Osteocyte (in vitro differentiated cells): ENCODE data around the gene DHX30. TPM values are rescaled to one million over a fixed set of nuclear protein-coding genes. Genes with fewer than 3 reads are reported as not detected.

ENCODE experiments used
- DNase-seq: peaks from one replicate; pipeline ENCODE4 v3.0.0; 2021; ENCODE audit warnings: mixed read lengths; ENCODE audit not compliant: unreplicated experiment; ENCODE audit errors: extremely low spot score
- H3K27ac Mint-ChIP-seq: one replicate; pipeline ENCODE4 v1.8.0; 2021; ENCODE audit warnings: mild to moderate bottlenecking, mixed read lengths; ENCODE audit not compliant: unreplicated experiment
- H3K27me3 Mint-ChIP-seq: one replicate; pipeline ENCODE4 v1.8.0; 2021; ENCODE audit warnings: mixed read lengths; ENCODE audit not compliant: unreplicated experiment
- H3K36me3 Mint-ChIP-seq: one replicate; pipeline ENCODE4 v1.8.0; 2021; ENCODE audit warnings: mixed read lengths; ENCODE audit not compliant: unreplicated experiment
- H3K4me1 Mint-ChIP-seq: one replicate; pipeline ENCODE4 v1.8.0; 2021; ENCODE audit warnings: mixed read lengths; ENCODE audit not compliant: unreplicated experiment
- H3K4me3 Mint-ChIP-seq: one replicate; pipeline ENCODE4 v1.8.0; 2021; ENCODE audit warnings: mild to moderate bottlenecking, moderate library complexity, mixed read lengths; ENCODE audit not compliant: unreplicated experiment
- H3K9me3 Mint-ChIP-seq: one replicate; pipeline ENCODE4 v1.8.0; 2021; ENCODE audit warnings: mixed read lengths; ENCODE audit not compliant: unreplicated experiment
- CTCF ChIP-seq: fragments of 200-600 bp; sonication (generic); IDR thresholded peaks from 2 replicates; pipeline ENCODE4 v1.5.0; 2021; ENCODE audit warnings: antibody characterized with exemption, mild to moderate bottlenecking, moderate library complexity
- total RNA-seq: library from RNA; stranded (reverse); gene quantifications from 2 replicates; pipeline ENCODE4 v1.2.1, GENCODE V29; 2021

DHX30 gene
- total RNA-seq, 1 donor from 2014 or later: 78.9 TPM

GRCh38 chr3:47846186-47846879 lies 43.4 kb downstream of the DHX30 start:
- no peak for DNase-seq
- no peaks in the 10 kb centered on the region for H3K9me3 Mint-ChIP-seq
- TF ChIP-seq CTCF: no peak
- peaks cover 53% of the 10 kb centered on the region for H3K36me3 Mint-ChIP-seq
- H3K4me1 Mint-ChIP-seq: no peaks in the 10 kb centered on the region
- no peaks in the 10 kb centered on the region for H3K27me3 Mint-ChIP-seq
- H3K27ac Mint-ChIP-seq: no peak overlapping the region
- H3K4me3 Mint-ChIP-seq: no peak overlapping the region

GRCh38 chr3:47846880-47847248 lies 43.9 kb downstream of the DHX30 start:
- no peaks in the 10 kb centered on the region for H3K9me3 Mint-ChIP-seq

GRCh38 chr3:47847260-47847659 lies 44.3 kb downstream of the DHX30 start:
- Mint-ChIP-seq H3K4me3 (no peak overlapping the region), H3K4me1 (no peaks in the 10 kb centered on the region), H3K9me3 (no peaks in the 10 kb centered on the region), H3K27me3 (no peaks in the 10 kb centered on the region), H3K36me3 (peaks cover 49% of the 10 kb centered on the region), H3K27ac (no peak overlapping the region)
- no peak for TF ChIP-seq CTCF
- no peak for DNase-seq

More at GRCh38 chr3:47846880-47847248, 43.9 kb downstream of the DHX30 start:
- Mint-ChIP-seq H3K36me3 (peaks cover 49% of the 10 kb centered on the region), H3K27ac (no peak overlapping the region), H3K4me1 (no peaks in the 10 kb centered on the region), H3K4me3 (no peak overlapping the region), H3K27me3 (no peaks in the 10 kb centered on the region)
- no peak for TF ChIP-seq CTCF
- DNase-seq: no peak

DNA sequence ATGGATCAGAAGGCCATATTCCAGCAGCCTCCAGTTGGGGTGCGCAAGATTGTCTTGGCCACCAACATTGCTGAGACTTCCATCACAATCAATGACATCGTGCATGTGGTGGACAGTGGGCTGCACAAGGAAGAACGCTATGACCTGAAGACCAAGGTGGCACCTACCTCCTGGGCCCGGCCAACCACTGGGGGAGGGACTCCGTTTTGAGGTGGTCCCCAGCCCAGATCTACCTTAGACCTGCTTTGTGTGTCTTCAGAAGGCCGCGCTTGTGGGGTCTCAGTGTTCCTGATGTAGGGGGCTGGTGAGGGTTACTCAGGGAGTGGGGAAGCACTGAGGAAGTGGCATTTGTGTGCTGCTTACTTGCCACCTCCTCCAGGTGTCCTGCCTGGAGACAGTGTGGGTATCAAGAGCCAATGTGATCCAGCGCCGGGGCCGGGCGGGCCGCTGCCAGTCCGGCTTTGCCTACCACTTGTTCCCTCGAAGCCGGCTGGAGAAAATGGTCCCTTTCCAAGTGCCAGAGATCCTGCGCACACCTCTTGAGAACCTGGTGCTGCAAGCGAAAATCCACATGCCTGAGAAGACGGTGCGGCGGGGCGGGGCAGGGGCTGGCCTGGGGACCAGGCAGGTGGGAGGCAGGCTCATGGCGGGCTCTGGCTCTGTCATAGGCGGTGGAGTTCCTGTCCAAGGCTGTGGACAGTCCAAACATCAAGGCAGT lies 45.0 kb downstream of the DHX30 start:
- Mint-ChIP-seq H3K9me3 (no peaks in the 10 kb centered on the region), H3K27ac (no peak overlapping the region), H3K27me3 (no peaks in the 10 kb centered on the region), H3K4me3 (no peak overlapping the region), H3K36me3 (peaks cover 47% of the 10 kb centered on the region), H3K4me1 (no peaks in the 10 kb centered on the region)
- DNase-seq: no peak
- TF ChIP-seq CTCF: no peak

GRCh38 chr3:47848599-47849117 lies 45.7 kb downstream of the DHX30 start:
- no peak for TF ChIP-seq CTCF
- H3K4me3 Mint-ChIP-seq: no peak overlapping the region
- no peak overlapping the region for H3K27ac Mint-ChIP-seq
- DNase-seq: no peak
- no peaks in the 10 kb centered on the region for H3K4me1 Mint-ChIP-seq
- H3K27me3 Mint-ChIP-seq: no peaks in the 10 kb centered on the region
- no peaks in the 10 kb centered on the region for H3K9me3 Mint-ChIP-seq
- peaks cover 43% of the 10 kb centered on the region for H3K36me3 Mint-ChIP-seq
